GM19035 (cell line): ENCODE measurements around the gene CR1.
"Not testable (repeated sequence)": the region's sequence is repeated elsewhere in the genome, so short reads cannot be mapped to it uniquely, and the experiment has no call there.

Source experiments
- ATAC-seq: cut with Tn5 transposase; IDR thresholded peaks from one replicate; pipeline ENCODE4 v1.9.1; 2021; ENCODE audit not compliant: unreplicated experiment

CR1 gene

GRCh38 chr1:207581496-207582153, 85.7 kb downstream of the CR1 start:
- ATAC-seq, result no peak

DNA sequence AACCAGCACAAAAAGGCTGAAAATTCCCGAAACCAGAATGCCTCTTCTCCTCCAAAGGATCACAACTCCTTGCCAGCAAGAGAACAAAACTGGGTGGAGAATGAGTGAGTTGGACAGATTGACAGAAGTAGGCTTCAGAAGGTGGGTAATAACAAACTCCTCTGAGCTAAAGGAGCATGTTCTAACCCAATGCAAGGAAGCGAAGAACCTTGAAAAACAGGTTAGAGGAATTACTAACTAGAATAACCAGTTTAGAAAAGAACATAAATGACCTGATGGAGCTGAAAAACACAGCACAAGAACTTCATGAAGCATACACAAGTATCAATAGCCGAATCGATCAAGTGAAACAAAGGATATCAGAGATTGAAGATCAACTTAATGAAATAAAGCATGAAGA, 93.5 kb downstream of the CR1 start:
- not testable (repeated sequence) for ATAC-seq

GRCh38 chr1:207591205-207591604, 95.2 kb downstream of the CR1 start:
- not testable (repeated sequence) for ATAC-seq

DNA sequence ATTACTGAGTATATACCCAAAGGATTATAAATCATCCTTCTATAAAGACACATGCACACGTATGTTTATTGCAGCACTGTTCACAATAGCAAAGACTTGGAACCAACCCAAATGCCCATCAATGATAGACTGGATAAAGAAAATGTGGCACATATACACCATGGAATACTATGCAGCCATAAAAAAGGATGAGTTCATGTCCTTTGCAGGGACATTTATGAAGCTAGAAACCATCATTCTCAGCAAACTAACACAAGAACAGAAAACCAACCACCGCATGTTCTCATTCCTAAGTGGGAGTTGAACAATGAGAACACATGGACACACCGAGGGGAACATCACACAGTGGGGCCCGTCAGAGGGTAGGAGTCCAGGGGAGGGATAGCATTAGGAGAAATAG, 98.1 kb downstream of the CR1 start:
- not testable (repeated sequence) for ATAC-seq

GRCh38 chr1:207603777-207604176, 107.8 kb downstream of the CR1 start:
- no peak for ATAC-seq

GRCh38 chr1:207605444-207606361, 109.7 kb downstream of the CR1 start:
- ATAC-seq, result no peak

DNA sequence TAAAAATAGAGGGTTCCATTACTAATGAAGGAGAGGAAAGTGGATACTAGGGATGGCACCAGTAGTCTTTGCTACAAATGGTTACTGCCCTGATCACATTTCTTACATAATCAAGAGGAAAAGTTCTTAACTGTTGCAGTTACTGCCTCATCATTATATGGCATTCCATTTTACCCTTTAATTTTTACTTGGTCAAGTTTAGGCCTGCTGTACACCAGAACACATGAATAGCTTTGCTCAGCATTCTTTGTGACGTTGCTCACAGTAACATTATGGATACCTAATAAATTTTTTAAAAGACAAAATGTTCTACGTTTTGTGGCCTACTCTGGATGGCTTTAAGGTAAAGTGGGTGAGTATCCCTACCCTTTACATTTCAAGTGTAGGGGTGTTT, 110.4 kb downstream of the CR1 start:
- ATAC-seq, result no peak

- no peak for ATAC-seq
Observed at GRCh38 chr1:207612762-207613161, 116.8 kb downstream of the CR1 start.

GRCh38 chr1:207619871-207620542, 124.0 kb downstream of the CR1 start:
- ATAC-seq, result peak; percentile 98

DNA sequence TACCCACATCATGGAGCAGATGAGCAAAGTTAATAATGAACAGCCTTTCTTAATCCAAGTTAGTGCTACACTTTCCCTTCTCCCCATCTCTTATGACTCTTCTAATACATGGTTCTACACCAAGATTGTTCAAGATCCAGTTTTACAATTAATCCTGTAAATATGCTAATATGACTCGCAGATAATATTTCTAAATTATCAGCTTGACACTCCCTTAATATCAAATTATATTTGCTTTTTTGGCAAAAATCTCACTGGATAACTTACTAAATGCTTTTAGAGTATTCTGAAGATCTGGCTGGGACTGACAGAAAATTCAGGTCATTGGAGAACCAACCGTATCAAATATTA, 124.6 kb downstream of the CR1 start:
- no peak for ATAC-seq

DNA sequence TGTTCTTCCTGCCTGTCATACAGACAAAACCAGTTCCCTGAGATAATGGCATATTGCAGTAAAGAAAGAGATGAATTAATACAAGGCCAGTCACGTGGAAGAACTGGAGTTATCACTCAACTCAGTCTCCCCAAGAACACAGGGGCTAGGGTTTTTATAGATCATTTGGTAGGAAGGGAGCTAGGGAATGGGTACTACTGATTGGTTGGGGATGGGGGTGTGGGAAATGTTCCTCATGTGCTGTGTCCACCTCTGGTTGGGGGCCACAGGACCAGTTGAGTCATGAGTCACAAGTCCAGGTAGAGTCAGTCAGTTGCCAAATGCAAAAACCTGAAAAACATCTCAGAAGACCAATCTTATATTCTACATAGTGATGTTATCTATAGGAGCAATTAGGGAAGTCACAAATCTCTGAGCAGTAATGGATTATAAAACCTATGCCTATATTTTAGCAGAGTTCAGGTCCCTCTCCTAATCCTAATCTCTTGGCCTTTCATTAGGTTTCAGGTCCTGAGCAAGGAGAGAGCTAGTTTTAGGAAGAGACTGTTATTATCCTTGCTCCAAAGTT, 129.6 kb downstream of the CR1 start:
- not testable (repeated sequence) for ATAC-seq

DNA sequence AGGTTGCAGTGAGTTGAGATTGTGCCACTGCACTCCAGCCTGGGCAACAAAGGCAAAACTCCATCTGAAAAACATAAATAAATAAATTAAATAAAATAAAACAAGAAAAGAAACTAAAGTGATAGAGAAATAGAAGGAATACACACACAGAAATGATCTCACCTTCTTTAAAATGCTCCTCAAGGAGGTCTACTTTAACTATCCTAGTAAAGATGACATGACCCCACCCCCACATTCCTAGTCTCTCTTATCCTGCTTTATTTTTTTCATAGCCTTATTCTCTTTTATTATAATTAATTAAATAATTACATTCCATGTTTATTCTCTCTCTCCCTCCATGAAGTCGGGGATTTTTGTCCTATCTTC, 131.0 kb downstream of the CR1 start:
- no peak for ATAC-seq

- no peak for ATAC-seq
Observed at GRCh38 chr1:207627496-207627895, 131.5 kb downstream of the CR1 start.

GRCh38 chr1:207628776-207629175, 132.8 kb downstream of the CR1 start:
- no peak for ATAC-seq

DNA sequence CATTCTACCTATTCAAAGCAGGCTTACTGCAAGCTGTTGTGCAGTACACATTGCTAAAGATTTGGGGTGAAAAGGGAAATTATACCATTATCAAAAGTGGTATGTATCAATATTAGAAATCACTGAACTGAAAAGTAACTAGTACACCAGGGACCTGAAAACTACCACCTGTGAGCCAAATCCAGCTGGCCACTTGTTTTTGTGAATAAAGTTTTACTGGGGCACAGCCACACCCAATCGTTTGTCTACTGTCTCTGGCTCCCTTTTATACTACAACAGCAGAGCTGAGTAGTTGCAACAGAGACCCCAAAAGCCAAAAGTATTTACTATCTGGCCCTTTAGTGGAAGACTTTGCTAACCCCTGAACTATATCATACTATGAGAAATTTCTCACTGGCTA, 135.2 kb downstream of the CR1 start:
- no peak for ATAC-seq

DNA sequence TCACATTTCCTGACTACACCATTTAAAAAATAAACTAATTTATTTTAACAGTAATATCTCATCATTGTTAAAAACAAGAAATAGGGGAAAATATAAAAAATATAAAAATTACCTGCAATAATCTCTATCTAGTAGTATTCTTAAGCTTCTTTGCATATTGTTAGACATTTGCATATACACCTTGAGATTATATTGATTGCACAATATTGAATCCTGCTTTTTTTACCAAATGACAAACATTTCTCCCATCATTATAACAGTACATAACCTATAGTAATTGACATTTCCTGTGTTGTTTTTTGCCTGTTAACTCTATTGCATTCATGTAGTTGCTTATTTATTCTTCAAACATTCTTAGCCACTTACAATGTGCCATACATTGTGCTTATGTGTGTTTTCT, 137.3 kb downstream of the CR1 start:
- no peak for ATAC-seq

DNA sequence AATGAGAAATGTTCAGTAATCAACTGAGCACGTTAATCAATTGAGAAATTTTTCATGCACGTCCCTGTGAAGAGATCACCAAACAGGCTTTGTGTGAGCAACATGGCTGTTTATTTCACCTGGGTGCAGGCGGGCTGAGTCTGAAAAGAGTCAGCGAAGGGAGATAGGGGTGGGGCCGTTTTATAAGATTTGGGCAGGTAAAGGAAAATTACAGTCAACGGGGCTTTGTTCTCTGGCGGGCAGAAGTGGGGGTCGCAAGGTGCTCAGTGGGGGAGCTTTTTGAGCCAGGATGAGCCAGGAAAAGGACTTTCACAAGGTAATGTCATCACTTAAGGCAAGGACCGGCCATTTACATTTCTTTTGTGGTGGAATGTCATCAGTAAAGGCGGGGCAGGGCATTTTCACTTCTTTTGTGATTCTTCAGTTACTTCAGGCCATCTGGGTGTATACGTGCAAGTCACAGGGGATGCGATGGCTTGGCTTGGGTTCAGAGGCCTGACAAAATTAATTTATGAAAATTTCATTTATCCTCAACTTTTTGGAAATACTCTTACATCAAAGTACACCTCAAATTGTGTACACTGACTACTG, 137.8 kb downstream of the CR1 start:
- not testable (repeated sequence) for ATAC-seq

- not testable (repeated sequence) for ATAC-seq
Observed at GRCh38 chr1:207634293-207634692, 138.3 kb downstream of the CR1 start.

DNA sequence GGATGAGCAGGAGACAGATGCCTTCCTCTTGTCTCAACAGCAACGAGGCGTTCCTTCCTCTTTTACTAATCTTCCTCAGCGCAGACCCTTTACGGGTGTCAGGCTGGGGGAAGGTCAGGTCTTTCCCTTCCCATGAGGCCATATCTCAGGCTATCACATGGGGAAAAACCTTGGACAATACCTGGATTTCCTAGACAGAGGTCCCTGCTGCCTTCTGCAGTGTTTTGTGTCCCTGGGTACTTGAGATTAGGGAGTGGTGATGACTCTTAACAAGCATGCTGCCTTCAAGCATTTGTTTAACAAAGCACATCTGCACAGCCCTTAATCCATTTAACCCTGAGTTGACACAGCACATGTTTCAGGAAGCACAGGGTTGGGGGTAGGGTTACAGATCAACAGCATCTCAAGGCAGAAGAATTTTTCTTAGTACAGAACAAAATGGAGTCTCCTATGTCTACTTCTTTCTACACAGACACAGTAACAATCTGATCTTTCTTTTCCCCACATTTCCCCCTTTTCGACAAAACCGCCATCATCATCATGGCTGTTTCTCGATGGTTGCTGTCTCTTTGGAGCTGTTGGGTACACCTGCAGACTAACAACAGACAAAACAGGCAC, 139.7 kb downstream of the CR1 start:
- ATAC-seq, result not testable (repeated sequence)

DNA sequence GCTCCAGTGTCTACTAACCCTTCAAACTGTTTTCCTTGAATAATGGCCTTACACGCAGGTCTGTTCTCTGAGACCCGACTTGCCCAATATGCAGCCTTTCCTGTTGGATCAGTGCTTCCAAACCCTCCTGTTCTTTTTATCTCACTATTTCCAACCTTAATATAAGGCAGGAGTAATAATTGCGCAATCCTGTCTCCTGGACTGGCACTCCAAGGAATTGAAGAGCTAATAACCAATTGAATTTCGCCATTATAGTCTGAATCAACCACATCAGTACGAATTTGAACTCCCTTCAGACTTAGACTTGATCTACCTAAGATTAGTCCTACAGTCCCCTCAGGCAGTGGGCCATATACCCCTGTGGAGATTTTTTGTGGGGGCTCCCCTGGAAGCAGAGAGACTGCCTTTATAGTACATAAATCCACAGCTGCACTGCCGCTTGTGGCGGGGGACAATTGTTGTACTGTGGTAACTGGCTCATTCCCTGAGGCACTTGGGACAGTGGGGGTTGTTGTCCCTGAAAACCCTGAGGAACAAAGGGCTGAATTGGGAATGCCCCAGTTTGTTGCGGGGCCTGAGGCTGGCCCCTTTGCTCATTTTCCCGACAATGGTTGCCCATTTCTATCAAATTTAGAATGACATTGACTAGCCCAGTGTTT, 142.7 kb downstream of the CR1 start:
- ATAC-seq, result not testable (repeated sequence)
